Measurements from ENCODE around the gene RPS24. TPM values are rescaled to one million over a fixed set of nuclear protein-coding genes. Genes with fewer than 3 reads are reported as not detected.

The RPS24 gene
- total and polyA plus RNA-seq, 10 of the 15 experiments (the other 5 are each of a cell fraction or from before 2014, with no cell fraction given) = 1,343 to 7,285 (median 2,230) TPM

DNA sequence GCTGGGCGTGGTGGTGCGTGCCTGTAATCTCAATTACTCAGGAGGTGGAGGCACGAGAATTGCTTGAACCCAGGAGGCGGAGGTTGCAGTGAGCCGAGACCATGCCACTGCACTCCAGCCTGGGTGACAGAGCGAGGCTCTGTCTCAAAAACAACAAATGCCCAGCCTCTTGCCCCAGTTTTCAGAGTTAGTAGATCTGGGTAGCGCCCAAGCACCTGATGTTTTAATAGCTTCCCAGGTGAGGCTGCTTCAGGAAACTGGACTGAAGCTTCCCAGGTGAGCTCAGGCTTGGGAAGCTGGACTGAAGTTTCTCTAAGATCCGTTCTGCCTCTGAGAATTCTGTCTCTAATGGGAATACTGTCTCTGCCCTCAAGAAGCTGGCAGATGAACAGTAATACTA lies 12.2 kb downstream of the RPS24 start:
- FAIRE-seq (no peak), DNase-seq (ENCODE audit: low read depth, low spot score) (no peak), ATAC-seq (no peak)
- Histone ChIP-seq H3K27ac (ENCODE audit: control insufficient read depth, insufficient read depth) (no peak overlapping the region), H3K36me3 (ENCODE audit: control insufficient read depth in 2 of 2, insufficient read depth in 2 of 2, low read length in 1 of 2) (peaks cover 13 to 16% of the 10 kb centered on the region in 2 experiments), H4K20me1 (ENCODE audit: control insufficient read depth, insufficient read depth) (peaks cover 12% of the 10 kb centered on the region), H3K27me3 (replicated peaks in 1 of 2; ENCODE audit: control insufficient read depth in 2 of 2, insufficient read depth in 2 of 2, low read length in 1 of 2) (no peaks in the 10 kb centered on the region), H3K79me2 (ENCODE audit: control insufficient read depth, insufficient read depth, low read length) (no peaks in the 10 kb centered on the region; the same call in 1 of the 2 replicates), H2AFZ (ENCODE audit: control insufficient read depth, low read depth, low read length) (no peak overlapping the region), H3K9ac (ENCODE audit: control insufficient read depth, insufficient read depth, low read length) (no peak overlapping the region), H3K4me2 (ENCODE audit: control insufficient read depth, insufficient read depth) (no peak overlapping the region), H3K9me3 (replicated peaks; ENCODE audit: control insufficient read depth, insufficient read depth, low read length) (no peaks in the 10 kb centered on the region), H3K4me1 (ENCODE audit: control insufficient read depth, insufficient read depth, low read length) (peaks cover 17% of the 10 kb centered on the region), H3K4me3 (no peak overlapping the region)
- ChIA-PET SMC1A (ENCODE audit: uncharacterized antibody, unreplicated experiment) (interaction anchor here (0.8 to 5.6 kb wide), 5 partner anchors 9 to 1149 kb away, joined by 3 to 21 read pairs (median 3); no protein-coding TSS in a partner anchor), RAD21 (ENCODE audit: unreplicated experiment) (interaction anchor here (0.6 to 3.6 kb wide), 8 partner anchors 9 to 1150 kb away, joined by 3 to 34 read pairs (median 4); partner anchors contain the start of gene POLR3A), POLR2A (interaction anchor here (0.6 to 1.3 kb wide), 2 partner anchors 10 to 203 kb away, joined by 4 to 7 read pairs; no protein-coding TSS in a partner anchor), CTCF (interaction anchor here (0.6 to 4.4 kb wide), 15 partner anchors 9 to 1150 kb away, joined by 3 to 42 read pairs (median 4); no protein-coding TSS in a partner anchor)
- no TSS peak for BruUV-seq (replicated peaks)
- in situ Hi-C loops (cut with MboI) (loop anchor here (5.0 kb wide), 1 partner anchor 1146 kb away; no protein-coding TSS in a partner anchor), intact Hi-C loops (cut with micrococcal nuclease; ENCODE audit: unreplicated experiment) (loop anchor here (2.0 to 5.0 kb wide), 3 partner anchors 256 to 611 kb away; no protein-coding TSS in a partner anchor)
- WGBS (ENCODE audit: insufficient coverage, insufficient replicate concordance, low lambda C conversion rate, missing lambda C conversion rate) = 40% methylated on average over 8 of the region's 8 CpGs
- TF ChIP-seq, protein P1, sequence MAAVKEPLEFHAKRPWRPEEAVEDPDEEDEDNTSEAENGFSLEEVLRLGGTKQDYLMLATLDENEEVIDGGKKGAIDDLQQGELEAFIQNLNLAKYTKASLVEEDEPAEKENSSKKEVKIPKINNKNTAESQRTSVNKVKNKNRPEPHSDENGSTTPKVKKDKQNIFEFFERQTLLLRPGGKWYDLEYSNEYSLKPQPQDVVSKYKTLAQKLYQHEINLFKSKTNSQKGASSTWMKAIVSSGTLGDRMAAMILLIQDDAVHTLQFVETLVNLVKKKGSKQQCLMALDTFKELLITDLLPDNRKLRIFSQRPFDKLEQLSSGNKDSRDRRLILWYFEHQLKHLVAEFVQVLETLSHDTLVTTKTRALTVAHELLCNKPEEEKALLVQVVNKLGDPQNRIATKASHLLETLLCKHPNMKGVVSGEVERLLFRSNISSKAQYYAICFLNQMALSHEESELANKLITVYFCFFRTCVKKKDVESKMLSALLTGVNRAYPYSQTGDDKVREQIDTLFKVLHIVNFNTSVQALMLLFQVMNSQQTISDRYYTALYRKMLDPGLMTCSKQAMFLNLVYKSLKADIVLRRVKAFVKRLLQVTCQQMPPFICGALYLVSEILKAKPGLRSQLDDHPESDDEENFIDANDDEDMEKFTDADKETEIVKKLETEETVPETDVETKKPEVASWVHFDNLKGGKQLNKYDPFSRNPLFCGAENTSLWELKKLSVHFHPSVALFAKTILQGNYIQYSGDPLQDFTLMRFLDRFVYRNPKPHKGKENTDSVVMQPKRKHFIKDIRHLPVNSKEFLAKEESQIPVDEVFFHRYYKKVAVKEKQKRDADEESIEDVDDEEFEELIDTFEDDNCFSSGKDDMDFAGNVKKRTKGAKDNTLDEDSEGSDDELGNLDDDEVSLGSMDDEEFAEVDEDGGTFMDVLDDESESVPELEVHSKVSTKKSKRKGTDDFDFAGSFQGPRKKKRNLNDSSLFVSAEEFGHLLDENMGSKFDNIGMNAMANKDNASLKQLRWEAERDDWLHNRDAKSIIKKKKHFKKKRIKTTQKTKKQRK (IDR thresholded peaks at IDR 0.05; ENCODE audit: low read depth, low read length) = no peak
- TF ChIP-seq KLF5 (IDR thresholded peaks at IDR 0.05; ENCODE audit: partially characterized antibody) (no peak), POLR2AphosphoS5 (IDR thresholded peaks at IDR 0.05; ENCODE audit: low read length) (no peak), POU2F2 (IDR thresholded peaks at IDR 0.05; ENCODE audit: borderline replicate concordance, low read depth, low read length) (no peak), TAF1 (IDR thresholded peaks at IDR 0.05; ENCODE audit: borderline replicate concordance, low read depth, low read length) (no peak)

All from GM12878 (cell line).